ENCODE data around the gene GRIN2D. TPM values are rescaled to one million over a fixed set of nuclear protein-coding genes. Genes with fewer than 3 reads are reported as not detected.

The GRIN2D gene
- total and polyA plus RNA-seq, 2 experiments from 2014 or later = 3.2 to 3.5 TPM

GRCh38 chr19:48405850-48406249, 12.4 kb downstream of the GRIN2D start:
- Histone ChIP-seq H3K4me1 (ENCODE audit: low read depth) (no peaks in the 10 kb centered on the region), H3K27ac (no peak overlapping the region), H3K27me3 (no peaks in the 10 kb centered on the region), H3K9me3 (ENCODE audit: low read depth) (no peaks in the 10 kb centered on the region), H3K4me3 (no peak overlapping the region), H3K36me3 (no peaks in the 10 kb centered on the region)
- no peak for TF ChIP-seq CTCF (IDR thresholded peaks at IDR 0.05; ENCODE audit: low read depth, low read length)
- no peak for DNase-seq (ENCODE audit: low read depth in 1 of 2, low spot score in 1 of 2)

- no peak for DNase-seq (ENCODE audit: low read depth in 1 of 2, low spot score in 1 of 2)
- Histone ChIP-seq H3K27me3 (no peaks in the 10 kb centered on the region), H3K27ac (no peak overlapping the region), H3K4me1 (ENCODE audit: low read depth) (peaks cover 8% of the 10 kb centered on the region), H3K4me3 (no peak overlapping the region), H3K9me3 (ENCODE audit: low read depth) (no peaks in the 10 kb centered on the region), H3K36me3 (no peaks in the 10 kb centered on the region)
- TF ChIP-seq CTCF (IDR thresholded peaks at IDR 0.05; ENCODE audit: low read depth, low read length) = no peak
Observed at GRCh38 chr19:48413879-48414587, 20.6 kb downstream of the GRIN2D start.

DNA sequence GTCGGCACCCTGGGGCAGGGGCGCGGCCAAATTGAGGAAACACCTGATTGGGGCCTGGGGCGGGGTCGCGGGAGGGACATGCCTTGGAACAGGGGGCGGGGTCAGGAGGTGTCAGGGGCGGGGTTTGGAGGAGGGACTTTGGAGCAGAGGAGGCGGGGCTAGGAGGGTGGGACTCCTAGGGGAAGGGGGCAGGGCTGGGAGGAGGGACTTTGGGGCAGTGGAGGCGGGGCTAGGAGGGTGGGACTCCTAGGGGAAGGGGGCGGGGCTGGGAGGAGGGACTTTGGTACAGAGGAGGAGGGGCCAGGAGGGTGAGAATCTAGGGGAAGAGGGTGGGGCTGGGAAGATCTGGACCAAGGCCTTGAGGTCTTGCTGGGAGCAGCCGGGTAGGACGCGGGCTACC, 21.9 kb downstream of the GRIN2D start:
- H3K27ac ChIP-seq = no peak overlapping the region
- no peak for TF ChIP-seq CTCF (IDR thresholded peaks at IDR 0.05; ENCODE audit: low read depth, low read length)
- no peaks in the 10 kb centered on the region for H3K36me3 ChIP-seq
- H3K27me3 ChIP-seq = no peaks in the 10 kb centered on the region
- no peak overlapping the region for H3K4me3 ChIP-seq
- peak; percentile 57 to 66 for DNase-seq (ENCODE audit: low read depth in 1 of 2, low spot score in 1 of 2)
- peaks cover 8% of the 10 kb centered on the region for H3K4me1 ChIP-seq (ENCODE audit: low read depth)
- H3K9me3 ChIP-seq (ENCODE audit: low read depth) = no peaks in the 10 kb centered on the region

- H3K9me3 ChIP-seq (ENCODE audit: low read depth) = no peaks in the 10 kb centered on the region
- peaks cover 8% of the 10 kb centered on the region for H3K4me1 ChIP-seq (ENCODE audit: low read depth)
- DNase-seq (ENCODE audit: low read depth in 1 of 2, low spot score in 1 of 2) = no peak
- no peak overlapping the region for H3K27ac ChIP-seq
- H3K27me3 ChIP-seq = no peaks in the 10 kb centered on the region
- TF ChIP-seq CTCF (IDR thresholded peaks at IDR 0.05; ENCODE audit: low read depth, low read length) = no peak
- no peaks in the 10 kb centered on the region for H3K36me3 ChIP-seq
- no peak overlapping the region for H3K4me3 ChIP-seq
Observed at GRCh38 chr19:48415806-48416221, 22.3 kb downstream of the GRIN2D start.

DNA sequence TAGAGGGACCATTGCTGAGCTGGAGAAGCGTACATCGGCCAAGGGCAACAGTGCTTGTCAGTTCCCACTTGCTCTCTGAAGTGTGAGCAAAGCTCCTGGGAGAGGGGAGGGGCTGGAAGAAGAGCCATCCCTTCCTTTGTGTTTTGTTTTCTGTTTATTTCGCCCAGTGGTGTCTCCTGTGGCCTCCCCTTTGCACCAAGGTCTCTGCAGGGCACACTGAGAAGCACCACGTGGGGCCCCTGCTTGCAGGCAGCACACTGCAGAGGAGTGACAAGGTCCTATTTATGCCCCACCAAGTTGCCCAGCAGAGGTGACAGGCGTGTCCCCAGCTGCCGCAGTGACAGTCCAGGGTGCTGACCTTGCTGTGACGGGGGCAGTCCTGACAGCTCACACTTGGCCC, 24.0 kb downstream of the GRIN2D start:
- H3K4me1 ChIP-seq (ENCODE audit: low read depth) = peaks cover 8% of the 10 kb centered on the region
- no peaks in the 10 kb centered on the region for H3K9me3 ChIP-seq (ENCODE audit: low read depth)
- TF ChIP-seq CTCF (IDR thresholded peaks at IDR 0.05; ENCODE audit: low read depth, low read length) = no peak
- no peak overlapping the region for H3K4me3 ChIP-seq
- no peaks in the 10 kb centered on the region for H3K27me3 ChIP-seq
- peak overlapping the region; percentile 43 for H3K27ac ChIP-seq
- no peak for DNase-seq (ENCODE audit: low read depth in 1 of 2, low spot score in 1 of 2)
- no peaks in the 10 kb centered on the region for H3K36me3 ChIP-seq

Measured in cardiac muscle cell (in vitro differentiated cells and primary cell).